RPMI7951 (cell line): ENCODE results near the gene CTSL. TPM values are rescaled to one million over a fixed set of nuclear protein-coding genes. Genes with fewer than 3 reads are reported as not detected.
A peak's percentile ranks its signal among the peaks of the same experiment; 100 is the strongest.
"Not testable (repeated sequence)": the region's sequence is repeated elsewhere in the genome, so short reads cannot be mapped to it uniquely, and the experiment has no call there.

ENCODE experiments used
- DNase-seq: peaks from one replicate; pipeline ENCODE4 v3.0.0-alpha.2; 2012; ENCODE audit warnings: low read depth
- total RNA-seq: library from RNA; depleted of rRNA; stranded (reverse); fragments of >200 nt; shearing (Covaris generic); gene quantifications from 2 replicates; pipeline ENCODE4 v1.2.3, GENCODE V29; 2014

Gene CTSL
- total RNA-seq, 1 experiment from 2014 or later: 168 TPM

DNA sequence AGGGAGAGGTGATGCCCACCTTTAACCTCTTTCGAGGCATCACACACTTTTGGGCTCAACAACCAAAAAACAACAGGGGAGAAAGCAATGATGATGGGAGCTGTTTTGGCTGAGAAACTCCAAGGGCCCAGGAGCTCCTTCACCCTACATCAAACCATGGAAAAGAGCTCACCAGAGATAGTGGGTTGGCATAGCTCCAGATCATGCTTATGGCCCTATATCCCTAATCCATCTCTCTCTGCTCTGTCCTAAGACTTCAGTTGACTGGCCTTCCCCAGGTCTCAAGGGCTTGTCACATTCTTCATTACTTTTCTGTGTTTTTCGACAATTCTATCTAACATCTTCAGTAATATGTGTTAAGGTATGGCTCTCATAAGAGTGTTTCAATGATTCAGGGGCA is 5.7 kb upstream of the CTSL start:
- no peak for DNase-seq

DNA sequence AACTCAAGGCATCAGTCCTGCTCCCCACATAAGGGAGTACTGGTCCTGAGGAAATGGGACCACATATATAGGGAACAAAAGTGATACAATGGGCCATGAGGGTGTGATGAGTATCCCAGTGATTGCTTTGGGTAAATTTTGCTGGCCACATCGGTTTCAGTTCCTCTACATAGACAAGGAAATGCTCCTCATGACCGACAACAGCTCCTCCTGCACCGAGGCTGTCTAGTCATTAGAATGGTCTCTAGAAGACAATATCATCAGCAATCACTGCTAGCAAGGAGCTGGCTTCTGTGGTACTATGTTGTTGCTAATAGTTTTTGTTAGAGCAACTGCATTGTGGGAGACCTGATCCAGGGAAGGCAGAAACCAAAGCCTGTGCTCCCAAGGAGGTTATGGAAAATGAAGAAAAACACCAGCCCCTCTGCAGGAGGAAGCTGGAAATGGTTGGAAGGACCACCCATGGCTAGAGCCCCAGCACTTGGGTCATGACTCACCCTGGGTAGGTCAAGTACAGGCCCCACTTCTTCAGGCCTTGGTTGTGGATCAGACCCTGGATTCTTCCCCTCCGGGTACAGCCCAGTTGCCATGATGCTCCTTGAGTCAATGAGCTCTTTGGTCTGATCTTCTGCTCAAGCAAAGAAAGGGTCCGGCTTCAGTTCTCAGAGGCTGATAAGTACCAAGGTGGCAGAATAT is 3.4 kb upstream of the CTSL start:
- no peak for DNase-seq

DNA sequence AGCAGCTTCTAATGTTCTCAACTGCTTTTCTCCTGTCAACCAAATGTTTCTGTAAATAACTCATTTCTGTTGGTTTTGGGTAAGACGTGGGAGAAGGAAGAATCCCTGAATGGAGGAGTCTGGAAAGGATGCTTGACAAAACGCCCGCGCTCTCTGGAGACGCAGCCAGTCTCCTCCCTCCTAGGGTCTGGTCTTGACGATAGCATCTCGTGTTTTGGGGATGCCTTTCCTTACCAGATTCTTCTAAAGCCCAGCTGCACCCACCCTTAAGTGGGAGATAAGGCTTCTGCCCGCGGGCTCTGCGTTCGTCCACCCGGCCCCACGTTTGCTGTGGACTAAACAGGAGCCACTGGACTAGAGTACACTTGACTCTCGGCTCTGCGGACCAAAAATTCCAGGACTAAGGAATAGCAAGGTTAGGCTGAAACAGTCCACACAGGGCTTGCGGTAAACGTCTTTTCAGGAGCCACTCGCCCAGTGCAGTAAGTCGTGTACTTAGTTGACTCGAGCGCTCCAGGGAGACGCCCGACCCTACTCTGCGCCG is 491 bp upstream of the CTSL start:
- peak; percentile 39 for DNase-seq

DNA sequence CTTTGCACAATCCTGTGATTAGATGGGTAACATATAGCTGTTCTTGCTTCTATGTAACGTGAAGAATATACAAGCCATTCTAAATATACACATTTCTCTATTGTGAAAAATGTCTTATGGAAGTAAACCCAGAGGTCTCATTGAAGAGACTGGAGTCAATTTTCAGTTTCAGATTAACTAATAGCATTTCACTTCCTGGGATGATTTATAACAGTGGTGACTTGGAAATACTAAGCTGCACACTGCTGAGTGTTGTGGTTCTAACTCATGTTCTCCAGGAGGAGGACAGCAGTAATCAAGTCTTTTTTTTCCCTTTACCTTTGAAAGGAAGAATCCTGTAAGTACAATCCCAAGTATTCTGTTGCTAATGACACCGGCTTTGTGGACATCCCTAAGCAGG is 3.3 kb downstream of the CTSL start:
- DNase-seq: no peak

DNA sequence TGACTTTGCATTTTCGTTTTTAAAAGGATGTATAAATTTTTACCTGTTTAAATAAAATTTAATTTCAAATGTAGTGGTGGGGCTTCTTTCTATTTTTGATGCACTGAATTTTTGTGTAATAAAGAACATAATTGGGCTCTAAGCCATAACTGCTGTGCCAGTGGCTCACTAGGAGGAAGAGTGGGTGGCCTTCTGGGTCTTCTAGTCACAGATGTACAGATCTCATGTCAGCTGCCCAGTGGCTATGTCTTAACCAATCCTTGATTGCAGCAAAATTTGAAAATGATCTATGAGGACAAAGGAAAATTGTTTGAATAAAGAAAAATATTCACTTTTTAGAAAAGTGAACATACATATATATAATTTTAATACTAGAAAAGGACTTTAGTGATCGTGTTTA is 5.4 kb downstream of the CTSL start:
- DNase-seq: no peak

DNA sequence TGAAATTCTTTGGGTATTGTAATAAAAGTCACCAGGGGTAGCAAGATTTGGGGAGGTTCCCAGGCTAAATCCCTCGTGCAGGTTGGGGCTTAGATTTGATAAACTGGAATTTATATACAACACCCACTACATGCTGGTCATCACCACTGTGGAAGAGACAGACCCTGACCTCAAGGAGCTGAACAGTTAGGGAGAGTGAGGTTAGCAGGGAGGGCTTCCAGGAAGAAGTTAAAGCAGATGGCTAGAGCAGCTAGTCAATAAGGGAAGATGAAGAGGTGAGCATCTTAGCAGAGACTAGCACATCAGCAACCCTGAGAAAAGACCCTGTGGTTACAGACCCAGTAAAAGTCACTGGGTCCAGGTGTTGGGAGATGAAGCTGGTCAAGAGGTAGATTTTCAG is 6.4 kb downstream of the CTSL start:
- DNase-seq: no peak

DNA sequence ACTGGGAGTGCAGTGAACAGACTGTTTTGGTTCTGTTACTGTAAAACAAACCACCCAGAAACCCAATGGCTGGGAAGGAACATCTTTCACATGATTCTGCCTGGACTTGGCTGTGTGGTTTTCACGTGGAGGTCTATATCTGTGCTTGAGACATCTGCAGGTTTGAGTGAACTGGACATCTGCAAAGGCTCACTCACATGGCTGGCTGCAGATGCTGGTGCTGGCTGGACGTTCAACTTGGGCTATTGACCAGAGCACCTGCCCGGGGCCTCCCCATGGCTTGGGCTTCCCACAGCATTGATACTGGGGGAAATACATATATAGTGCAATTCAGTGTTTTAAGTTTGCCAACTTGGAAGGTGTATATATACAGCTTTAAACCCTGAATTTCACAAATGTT is 6.8 kb downstream of the CTSL start:
- no peak for DNase-seq

DNA sequence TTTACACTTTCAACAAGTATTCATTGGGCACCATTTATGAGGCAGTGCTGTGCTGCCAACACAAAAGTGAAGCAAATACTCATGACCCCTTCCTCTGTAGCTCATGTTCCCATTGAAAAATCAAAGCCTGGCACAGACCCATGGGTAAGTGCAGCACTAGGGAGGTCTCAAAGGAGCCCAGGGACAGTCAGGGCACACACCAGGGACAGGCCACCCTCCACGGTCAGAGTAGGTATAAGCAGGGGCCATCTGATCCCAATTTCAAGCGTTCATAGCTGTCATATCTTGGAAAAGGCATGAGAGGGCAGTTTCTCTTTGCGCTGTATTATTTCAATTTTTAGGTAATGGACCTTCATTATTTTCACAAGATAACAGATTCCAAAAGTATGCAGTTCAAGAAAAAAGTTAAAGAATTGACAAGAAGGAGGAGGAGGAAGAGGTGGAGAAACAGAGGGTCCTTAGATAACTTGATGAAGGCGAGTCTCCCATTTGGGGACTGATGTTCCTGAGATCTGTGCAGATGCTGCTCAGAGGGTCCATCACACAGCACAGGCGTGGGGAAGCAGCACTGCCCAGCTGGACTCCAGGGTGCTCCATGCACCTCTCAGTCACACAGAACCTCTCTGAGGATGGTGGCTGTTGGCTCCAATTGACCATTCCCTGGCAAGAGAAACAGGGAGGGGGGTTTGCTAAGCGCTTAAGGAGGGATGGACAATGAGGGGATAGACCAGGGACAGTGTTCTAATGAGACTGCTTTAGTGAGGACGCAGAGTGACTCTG is 7.5 kb downstream of the CTSL start:
- no peak for DNase-seq

DNA sequence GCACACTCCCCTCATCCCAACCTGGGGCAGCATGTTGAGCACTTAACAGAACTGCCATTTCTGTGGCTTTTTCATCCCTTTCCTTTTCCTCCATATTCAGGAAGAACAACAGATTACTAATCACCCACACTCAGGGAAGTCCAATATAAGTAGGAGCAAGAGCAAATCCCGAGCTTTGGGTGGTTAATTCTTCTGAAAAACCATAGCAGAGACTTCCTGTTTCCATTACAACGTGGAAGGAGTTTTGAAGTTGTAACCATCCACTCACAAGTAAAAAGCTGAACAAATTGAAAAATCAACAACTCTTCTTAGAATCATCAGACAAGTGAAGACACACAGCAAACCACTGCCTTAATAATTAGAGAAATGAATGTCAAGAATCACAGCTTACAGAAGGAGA is 8.2 kb downstream of the CTSL start:
- DNase-seq: no peak

DNA sequence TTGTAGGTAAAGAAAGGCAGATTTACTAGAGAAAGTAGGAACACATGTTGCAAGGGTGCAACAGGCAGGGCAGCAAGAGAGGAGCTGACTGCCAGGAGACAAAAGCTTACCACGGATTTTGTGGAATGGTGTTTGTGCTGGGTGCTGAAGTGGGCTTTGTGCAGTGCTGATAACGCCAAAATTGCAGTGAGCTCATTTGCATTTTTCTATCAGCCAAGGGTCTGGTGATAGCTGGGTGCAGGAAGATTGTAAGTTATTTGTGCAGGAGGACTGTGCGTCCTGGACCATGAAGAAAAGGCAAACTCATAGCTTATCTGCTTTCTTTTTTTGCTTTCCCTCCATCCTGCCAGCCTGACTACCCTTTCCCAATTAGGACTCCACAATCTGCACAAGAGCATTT is 13.6 kb downstream of the CTSL start:
- DNase-seq: no peak

DNA sequence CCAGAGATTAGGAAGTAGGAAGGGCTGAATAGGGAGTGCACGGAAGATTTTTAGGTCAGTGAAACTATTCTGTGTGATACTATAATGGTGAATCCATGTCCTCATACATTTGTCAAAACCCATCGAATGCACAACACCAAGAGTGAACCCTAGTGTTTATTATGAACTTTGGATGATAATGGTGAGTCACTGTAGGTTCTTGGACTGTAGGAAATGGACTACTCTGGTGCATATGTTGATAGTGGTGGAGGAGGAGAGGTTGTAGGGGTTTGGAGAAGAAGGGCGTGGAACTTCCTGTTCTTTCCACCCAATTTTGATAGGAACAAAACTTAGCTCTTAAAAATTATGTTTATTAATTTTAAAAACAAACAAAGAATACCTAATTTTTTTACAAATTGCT is 14.3 kb downstream of the CTSL start:
- no peak for DNase-seq

DNA sequence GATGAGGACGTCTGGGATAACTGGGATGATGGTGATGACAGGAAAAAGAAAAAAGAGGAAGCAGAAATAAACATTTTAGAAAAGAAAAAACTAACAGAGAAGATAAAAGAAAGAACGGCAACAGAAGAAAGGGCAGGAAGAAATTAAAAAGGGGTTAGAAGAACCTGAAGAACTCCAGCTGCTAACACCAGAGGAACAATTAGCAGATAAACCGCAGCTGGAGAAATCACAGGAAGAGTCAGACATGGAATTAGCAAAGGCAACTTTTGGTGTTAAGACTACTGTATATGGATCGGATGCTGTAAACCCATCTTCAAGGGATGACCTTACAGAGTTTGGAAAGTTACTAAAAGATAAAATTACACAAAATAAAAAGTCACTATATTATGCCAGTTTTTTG is 15.4 kb downstream of the CTSL start:
- no peak for DNase-seq

DNA sequence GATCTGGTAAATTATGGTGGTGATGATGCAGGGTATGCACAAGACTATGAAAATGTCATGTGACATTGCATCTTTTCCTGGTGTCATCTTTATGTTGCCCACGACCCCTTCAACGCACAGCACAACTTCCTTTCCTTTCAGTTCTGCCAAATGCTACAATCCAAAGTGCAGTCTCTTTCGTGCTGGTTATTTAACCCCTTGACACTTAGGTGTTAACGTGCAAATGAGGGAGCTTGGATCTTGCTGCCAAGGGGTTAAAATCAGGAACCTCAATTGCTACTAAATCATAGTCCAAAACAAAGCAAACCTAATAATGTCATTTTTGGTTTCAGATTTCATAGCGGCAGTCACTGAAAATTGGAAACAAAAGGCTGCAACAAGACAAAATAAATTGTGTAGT is 16.0 kb downstream of the CTSL start:
- no peak for DNase-seq

DNA sequence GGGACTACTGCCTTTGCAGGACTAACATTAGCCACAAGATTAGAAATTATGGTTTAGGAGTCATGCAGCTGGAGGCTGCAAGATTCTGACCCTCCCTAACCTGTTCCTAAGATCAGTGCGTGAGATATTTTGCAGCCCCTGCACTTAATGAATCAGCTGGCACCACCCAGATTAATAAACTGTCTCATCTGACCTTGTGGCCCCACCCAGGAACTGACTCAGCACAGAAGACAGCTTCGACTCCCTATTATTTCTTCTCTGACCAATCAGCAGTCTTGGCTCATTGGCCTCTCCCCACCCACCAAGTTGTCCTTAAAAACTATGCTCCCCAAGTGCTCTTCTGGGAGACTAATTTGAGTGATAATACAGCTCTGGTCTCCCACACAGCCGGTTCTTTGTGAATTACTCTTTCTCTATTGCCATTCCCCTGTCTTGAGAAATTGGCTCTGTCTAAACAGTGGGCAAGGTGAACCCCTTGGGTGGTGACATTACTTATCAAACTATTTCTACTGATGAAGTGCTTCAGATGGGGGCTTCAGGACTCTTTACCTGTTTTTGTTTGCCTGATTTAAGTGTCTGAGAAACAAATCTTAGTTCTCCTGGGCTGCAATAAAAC is 17.0 kb downstream of the CTSL start:
- peak; percentile 11 for DNase-seq

DNA sequence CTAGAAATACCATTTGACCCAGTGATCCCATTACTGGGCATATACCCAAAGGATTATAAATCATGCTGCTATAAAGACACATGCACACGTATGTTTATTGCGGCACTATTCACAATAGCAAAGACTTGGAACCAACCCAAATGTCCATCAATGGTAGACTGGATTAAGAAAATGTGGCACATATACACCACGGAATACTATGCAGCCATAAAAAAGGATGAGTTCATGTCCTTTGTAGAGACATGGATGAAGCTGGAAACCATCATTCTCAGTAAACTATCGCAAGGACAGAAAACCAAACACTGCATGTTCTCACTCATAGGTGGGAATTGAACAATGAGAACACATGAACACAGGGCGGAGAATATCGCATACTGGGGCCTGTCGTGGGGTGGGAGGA is 18.3 kb downstream of the CTSL start:
- not testable (repeated sequence) for DNase-seq

DNA sequence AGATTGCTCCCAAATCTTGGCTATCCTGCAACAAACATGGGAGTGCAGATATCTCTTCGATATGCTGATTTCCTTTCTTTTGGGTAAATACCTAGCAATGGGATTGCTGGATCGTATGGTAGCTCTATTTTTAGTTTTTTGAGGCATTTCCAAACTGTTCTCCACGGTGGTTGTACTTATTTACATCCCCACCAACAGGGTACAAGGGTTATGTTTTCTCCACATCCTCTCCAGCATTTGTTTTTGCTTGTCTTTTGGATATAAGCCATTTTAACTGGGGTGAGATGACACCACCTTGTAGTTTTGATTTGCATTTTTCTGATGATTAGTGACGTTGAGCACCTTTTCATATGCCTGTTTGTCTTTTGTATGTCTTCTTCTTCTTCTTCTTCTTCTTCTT is 20.3 kb downstream of the CTSL start:
- no peak for DNase-seq

DNA sequence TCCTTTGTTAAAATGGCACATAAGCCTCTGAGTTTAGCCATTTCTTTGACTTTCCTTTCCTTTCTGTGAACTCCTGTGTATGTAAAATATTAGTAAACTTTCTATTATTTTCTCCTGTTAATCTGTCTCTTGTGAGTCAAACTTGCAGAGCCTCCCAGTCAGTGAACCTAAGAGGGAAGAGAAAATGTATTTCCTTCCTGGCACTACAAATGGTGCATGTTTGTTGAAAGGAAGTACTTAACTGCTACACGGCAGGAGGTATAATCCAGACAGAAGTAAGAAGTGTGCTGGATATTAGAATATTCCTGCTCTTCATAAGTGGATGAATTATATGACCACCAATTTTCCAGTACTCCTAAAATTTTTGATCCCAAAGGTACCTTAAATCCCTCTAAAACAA is 23.0 kb downstream of the CTSL start:
- no peak for DNase-seq

DNA sequence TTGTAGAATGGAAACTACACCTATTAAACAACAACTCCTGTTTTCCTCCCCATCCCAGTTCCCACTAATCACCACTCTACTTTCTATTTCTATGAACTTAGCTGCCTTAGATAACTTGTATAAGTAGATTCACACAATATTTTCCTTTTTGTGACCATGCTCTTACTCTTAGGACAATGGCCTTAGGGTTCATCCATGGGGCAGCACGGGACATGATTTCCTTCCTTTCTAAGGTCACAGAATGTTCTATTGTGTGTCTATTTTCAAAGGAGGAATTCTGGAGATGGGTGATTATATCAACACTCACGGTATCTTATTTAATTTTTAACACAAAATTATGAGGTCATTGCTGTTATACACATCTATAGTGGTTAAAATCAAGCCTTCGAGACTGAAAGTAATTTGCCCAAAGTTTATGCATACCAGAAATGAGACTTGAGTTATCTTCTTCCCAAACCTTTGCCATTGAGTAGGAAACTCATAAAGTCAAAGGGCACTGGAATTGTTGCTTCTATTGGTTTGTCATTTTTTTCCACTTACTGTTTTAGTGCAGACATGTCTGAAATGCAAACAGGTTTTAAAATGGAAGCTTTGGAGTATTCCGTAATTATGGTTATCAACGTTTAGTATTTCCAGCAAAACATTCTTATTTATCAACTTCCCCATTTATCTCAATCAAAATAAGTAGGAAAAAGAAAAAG is 23.6 kb downstream of the CTSL start:
- DNase-seq: no peak

DNA sequence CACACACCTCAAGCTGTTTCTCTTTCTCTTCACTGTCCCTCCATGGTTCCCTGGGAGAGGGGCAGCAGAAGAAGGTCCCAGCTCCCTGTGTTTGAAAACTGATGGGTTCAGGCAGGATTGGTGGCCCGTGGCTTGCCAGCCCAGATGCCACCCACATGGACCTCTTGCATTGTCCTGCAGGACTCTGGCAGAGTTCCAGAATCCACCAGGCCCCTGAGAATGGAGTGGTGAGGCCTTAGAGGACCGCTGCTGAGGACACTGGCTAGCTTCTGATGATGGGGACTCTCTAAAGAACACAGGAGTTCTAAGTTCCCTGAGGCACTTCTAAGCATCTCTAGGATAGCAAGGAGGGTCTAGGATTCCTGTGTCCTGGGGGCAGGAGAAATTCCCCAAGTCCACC is 24.8 kb downstream of the CTSL start:
- no peak for DNase-seq

DNA sequence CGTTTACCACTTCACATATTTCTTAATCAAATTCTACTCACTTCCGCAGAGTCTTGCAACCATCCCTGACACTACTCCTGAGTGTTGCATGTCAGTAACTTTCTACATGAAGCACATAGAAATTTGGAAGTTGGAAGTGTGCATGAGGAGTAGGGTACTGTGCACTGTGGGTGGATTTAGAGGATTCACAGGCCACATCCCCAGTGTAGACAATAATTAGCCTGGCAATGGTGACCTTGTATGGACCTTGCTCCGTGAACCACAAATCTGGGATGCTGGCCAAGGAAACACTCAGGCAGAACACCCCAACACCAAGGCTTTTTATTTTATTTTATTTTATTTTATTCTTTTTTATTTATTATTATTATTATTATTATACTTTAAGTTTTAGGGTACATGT is 25.5 kb downstream of the CTSL start:
- DNase-seq: no peak

DNA sequence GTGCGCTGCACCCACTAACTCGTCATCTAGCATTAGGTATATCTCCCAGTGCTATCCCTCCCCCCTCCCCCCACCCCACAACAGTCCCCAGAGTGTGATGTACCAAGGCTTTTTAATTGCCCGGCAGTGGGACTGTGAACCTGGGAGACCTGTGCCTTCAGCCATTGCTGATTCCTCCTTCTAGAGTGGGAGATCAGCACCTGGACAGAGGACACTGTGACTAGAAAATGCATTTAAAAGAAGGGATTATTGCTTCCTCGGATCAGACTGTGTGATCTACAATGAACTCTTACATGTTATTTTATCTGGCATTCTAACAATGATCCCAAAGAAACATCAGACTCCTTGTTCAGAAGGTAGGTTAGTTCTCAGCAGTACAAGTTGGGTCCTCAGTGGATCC is 25.9 kb downstream of the CTSL start:
- DNase-seq: no peak

DNA sequence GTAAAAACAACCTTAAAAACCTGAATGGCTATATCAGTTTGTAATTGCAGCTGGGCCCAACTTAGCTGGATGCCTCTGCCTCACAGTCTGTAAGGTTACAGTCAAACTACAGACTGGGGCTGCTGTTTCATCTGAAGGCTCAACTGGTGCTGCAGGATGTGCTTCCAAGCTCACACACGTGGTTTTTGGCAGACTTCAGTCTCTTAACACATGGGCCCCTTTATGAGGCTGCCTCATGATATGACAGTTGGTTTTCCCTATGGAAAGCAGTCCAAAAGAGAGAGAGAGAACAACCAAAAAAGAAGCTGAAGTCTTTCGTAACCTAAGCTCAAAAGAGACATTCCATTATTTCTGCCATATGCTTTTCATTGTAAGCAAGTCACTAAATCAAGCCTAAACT is 27.4 kb downstream of the CTSL start:
- DNase-seq: no peak
